IPS-18a (cell line): ENCODE results near the gene CCDC175.
A peak's percentile ranks its signal among the peaks of the same experiment; 100 is the strongest.

Experiments used
- H3K27ac ChIP-seq: one replicate; pipeline ENCODE4 v1.5.1; 2013; ENCODE audit warnings: low read length
- H3K27me3 ChIP-seq: one replicate; pipeline ENCODE4 v1.6.1; 2013; ENCODE audit warnings: mild to moderate bottlenecking, low read length; ENCODE audit not compliant: control insufficient read depth, insufficient read depth
- H3K36me3 ChIP-seq: one replicate; pipeline ENCODE4 v1.6.1; 2013; ENCODE audit warnings: low read depth, low read length; ENCODE audit not compliant: control insufficient read depth
- H3K4me1 ChIP-seq: one replicate; pipeline ENCODE4 v1.6.1; 2013; ENCODE audit warnings: low read depth, low read length; ENCODE audit not compliant: control insufficient read depth
- H3K4me3 ChIP-seq: one replicate; pipeline ENCODE4 v1.5.1; 2013; ENCODE audit warnings: low read length
- H3K9ac ChIP-seq: one replicate; pipeline ENCODE4 v1.6.1; 2013; ENCODE audit warnings: mild to moderate bottlenecking, low read length, moderate library complexity
- H3K9me3 ChIP-seq: one replicate; pipeline ENCODE4 v1.6.1; 2013; ENCODE audit warnings: low read depth, low read length; ENCODE audit not compliant: control insufficient read depth

Gene CCDC175

GRCh38 chr14:59481407-59481806, 95.2 kb downstream of the CCDC175 start:
- H3K36me3 ChIP-seq: peaks cover 14% of the 10 kb centered on the region
- H3K4me3 ChIP-seq: no peak overlapping the region
- no peak overlapping the region for H3K27ac ChIP-seq
- no peaks in the 10 kb centered on the region for H3K27me3 ChIP-seq
- peaks cover 14% of the 10 kb centered on the region for H3K4me1 ChIP-seq
- no peak overlapping the region for H3K9ac ChIP-seq
- no peaks in the 10 kb centered on the region for H3K9me3 ChIP-seq

GRCh38 chr14:59480166-59480565, 96.4 kb downstream of the CCDC175 start:
- Histone ChIP-seq H3K9ac (no peak overlapping the region), H3K4me1 (peaks cover 12% of the 10 kb centered on the region), H3K27ac (no peak overlapping the region), H3K9me3 (no peaks in the 10 kb centered on the region), H3K36me3 (peaks cover 27% of the 10 kb centered on the region), H3K4me3 (no peak overlapping the region), H3K27me3 (no peaks in the 10 kb centered on the region)

GRCh38 chr14:59478540-59478939, 98.1 kb downstream of the CCDC175 start:
- Histone ChIP-seq H3K4me1 (peaks cover 11% of the 10 kb centered on the region), H3K27me3 (no peaks in the 10 kb centered on the region), H3K4me3 (no peak overlapping the region), H3K27ac (no peak overlapping the region), H3K9ac (no peak overlapping the region), H3K36me3 (peaks cover 41% of the 10 kb centered on the region), H3K9me3 (no peaks in the 10 kb centered on the region)

GRCh38 chr14:59475709-59476108, 100.9 kb downstream of the CCDC175 start:
- no peaks in the 10 kb centered on the region for H3K9me3 ChIP-seq
- H3K4me1 ChIP-seq: no peaks in the 10 kb centered on the region
- no peaks in the 10 kb centered on the region for H3K27me3 ChIP-seq
- peaks cover 54% of the 10 kb centered on the region for H3K36me3 ChIP-seq
- no peak overlapping the region for H3K4me3 ChIP-seq
- H3K9ac ChIP-seq: no peak overlapping the region
- H3K27ac ChIP-seq: no peak overlapping the region

GRCh38 chr14:59474172-59474571, 102.4 kb downstream of the CCDC175 start:
- Histone ChIP-seq H3K36me3 (peaks cover 54% of the 10 kb centered on the region), H3K27ac (no peak overlapping the region)

GRCh38 chr14:59465316-59466135, 111.1 kb downstream of the CCDC175 start, which contains the start of gene GPR135:
TSS of gene GPR135 (minus strand) at chr14:59465380. CDS start at chr14:59465226, 154 bp downstream.
- H3K9me3 ChIP-seq: no peaks in the 10 kb centered on the region
- H3K4me3 ChIP-seq: peak within 1 kb of the TSS; percentile 61
- peaks cover 3% of the 10 kb centered on the region for H3K4me1 ChIP-seq
- H3K27me3 ChIP-seq: peaks cover 26% of the 10 kb centered on the region
- no peaks in the 10 kb centered on the region for H3K36me3 ChIP-seq
- H3K27ac ChIP-seq: no peak within 1 kb of the TSS
- peak within 1 kb of the TSS; percentile 22 for H3K9ac ChIP-seq

More at GRCh38 chr14:59474172-59474571, 102.4 kb downstream of the CCDC175 start:
- Histone ChIP-seq H3K4me3 (no peak overlapping the region), H3K27me3 (no peaks in the 10 kb centered on the region), H3K9ac (no peak overlapping the region), H3K9me3 (no peaks in the 10 kb centered on the region), H3K4me1 (no peaks in the 10 kb centered on the region)

GRCh38 chr14:59464486-59465315, 111.9 kb downstream of the CCDC175 start:
- peak overlapping the region; percentile 22 for H3K9ac ChIP-seq
- H3K4me3 ChIP-seq: peak overlapping the region; percentile 61
- H3K27ac ChIP-seq: no peak overlapping the region
- no peaks in the 10 kb centered on the region for H3K36me3 ChIP-seq
- H3K27me3 ChIP-seq: peaks cover 26% of the 10 kb centered on the region
- H3K4me1 ChIP-seq: peaks cover 3% of the 10 kb centered on the region
- no peaks in the 10 kb centered on the region for H3K9me3 ChIP-seq

- Histone ChIP-seq H3K4me1 (peaks cover 3% of the 10 kb centered on the region), H3K36me3 (no peaks in the 10 kb centered on the region), H3K9ac (peak overlapping the region; percentile 22), H3K27me3 (peaks cover 26% of the 10 kb centered on the region), H3K4me3 (peak overlapping the region; percentile 61), H3K9me3 (no peaks in the 10 kb centered on the region), H3K27ac (no peak overlapping the region)
These were observed 112.7 kb downstream of the CCDC175 start for GRCh38 chr14:59463787-59464485.

- Histone ChIP-seq H3K9me3 (no peaks in the 10 kb centered on the region), H3K27ac (no peak overlapping the region), H3K4me3 (no peak overlapping the region), H3K9ac (no peak overlapping the region), H3K36me3 (no peaks in the 10 kb centered on the region), H3K27me3 (peaks cover 26% of the 10 kb centered on the region), H3K4me1 (peaks cover 3% of the 10 kb centered on the region)
These were observed 114.7 kb downstream of the CCDC175 start for GRCh38 chr14:59461891-59462290.

- Histone ChIP-seq H3K4me1 (peaks cover 3% of the 10 kb centered on the region), H3K27me3 (peaks cover 22% of the 10 kb centered on the region), H3K9me3 (no peaks in the 10 kb centered on the region), H3K4me3 (no peak overlapping the region), H3K27ac (no peak overlapping the region), H3K36me3 (no peaks in the 10 kb centered on the region), H3K9ac (no peak overlapping the region)
These were observed 116.2 kb downstream of the CCDC175 start for GRCh38 chr14:59460378-59460777.

GRCh38 chr14:59458486-59458885, 118.1 kb downstream of the CCDC175 start:
- Histone ChIP-seq H3K4me3 (no peak overlapping the region), H3K27me3 (peaks cover 8% of the 10 kb centered on the region), H3K36me3 (no peaks in the 10 kb centered on the region), H3K9me3 (no peaks in the 10 kb centered on the region), H3K4me1 (no peaks in the 10 kb centered on the region), H3K9ac (no peak overlapping the region), H3K27ac (no peak overlapping the region)
